HepG2 (cell line): ENCODE data around the gene PDGFRB. TPM values are rescaled to one million over a fixed set of nuclear protein-coding genes. Genes with fewer than 3 reads are reported as not detected.

Experiments
- ATAC-seq: fragments of 200-7000 bp; cut with Tn5 transposase; 3 replicates; pipeline ENCODE4 v1.9.1; 2020; ENCODE audit warnings: mild to moderate bottlenecking, moderate library complexity
- BruUV-seq: library from RNA; stranded (reverse); fragments of 400-500 nt; replicated peaks from 2 replicates; lab custom pipeline; 2021; lab: Mats Ljungman, UMichigan
- CTCF ChIA-PET: fragments of 300-600 bp; formaldehyde crosslinking; extraction: SDS; loops from one replicate; lab custom pipeline; 2021; ENCODE audit warnings: low total read pairs, inconsistent platforms, low intra/inter-chr PET ratio; lab: Yijun Ruan, JAX
- POLR2A ChIA-PET: fragments of 350-600 bp; sonication (Branson Sonifier 250); formaldehyde crosslinking; loops from one replicate; lab custom pipeline; 2020; ENCODE audit warnings: antibody characterized with exemption, inconsistent platforms; lab: Yijun Ruan, JAX
- DNase-seq: peaks from one replicate; pipeline ENCODE4 v3.0.0-alpha.2; 2015; ENCODE audit warnings: low spot score
- FAIRE-seq: peaks from 3 replicates; lab custom pipeline; 2011; peaks lifted over from hg19 to GRCh38; lab: Jason Lieb, UNC
- H2AFZ ChIP-seq: one replicate; pipeline ENCODE4 v1.6.1; 2011; ENCODE audit warnings: low read length, inconsistent platforms
- H3K27ac ChIP-seq: fragments of 300-600 bp; 3 replicates; pipeline ENCODE4 v1.8.0; 2011; ENCODE audit warnings: mixed run types, mild to moderate bottlenecking, mixed read lengths, low read length, inconsistent platforms; ENCODE audit not compliant: insufficient read depth; ENCODE audit errors: extremely low read length
- H3K27me3 ChIP-seq, 2 experiments: fragments of 200-600 bp in 1 of 2; 2 replicates in 1 of 2; 3 replicates in 1 of 2; pipeline versions ENCODE4 v1.6.0 to v1.8.0; 2011; ENCODE audit warnings: low read length in 2 of 2, mild to moderate bottlenecking in 2 of 2, moderate library complexity in 2 of 2, inconsistent platforms in 1 of 2; ENCODE audit not compliant: insufficient read depth in 2 of 2, control insufficient read depth in 1 of 2
- H3K36me3 ChIP-seq, 2 experiments: fragments of 200-600 bp in 1 of 2; replicated peaks in 1 of 2; 2 replicates in 1 of 2; 3 replicates in 1 of 2; pipeline versions ENCODE4 v1.5.1 to v1.8.0; 2011; ENCODE audit warnings: low read length in 2 of 2, inconsistent platforms in 1 of 2; ENCODE audit not compliant: insufficient read depth in 2 of 2, control insufficient read depth in 1 of 2
- H3K4me1 ChIP-seq: 2 replicates; pipeline ENCODE4 v1.5.1; 2012; ENCODE audit warnings: low read length, inconsistent platforms; ENCODE audit not compliant: insufficient read depth
- H3K4me2 ChIP-seq: 2 replicates; pipeline ENCODE4 v1.6.0; 2011; ENCODE audit warnings: low read depth, low read length, inconsistent platforms
- H3K4me3 ChIP-seq, 3 experiments: fragments of 200-600 bp in 1 of 3; sonication (generic), shearing (Covaris generic) in 1 of 3; replicated peaks in 1 of 3; 2 replicates each; pipeline ENCODE4 v1.5.1; 2011 to 2016; ENCODE audit warnings: low read length in 3 of 3, inconsistent platforms in 2 of 3, low read depth in 2 of 3, mild to moderate bottlenecking in 2 of 3, control low read depth in 1 of 3, mixed read lengths in 1 of 3; ENCODE audit not compliant: insufficient read depth in 1 of 3
- H3K79me2 ChIP-seq: one replicate; pipeline ENCODE4 v1.6.1; 2011; ENCODE audit warnings: low read length, inconsistent platforms; ENCODE audit not compliant: insufficient read depth
- H3K9ac ChIP-seq: 2 replicates; pipeline ENCODE4 v1.6.0; 2011; ENCODE audit warnings: mild to moderate bottlenecking, low read depth, low read length, inconsistent platforms; ENCODE audit not compliant: insufficient read depth
- H3K9me3 ChIP-seq: 2 replicates; pipeline ENCODE4 v1.5.1; 2012; ENCODE audit warnings: mild to moderate bottlenecking, low read length
- H4K20me1 ChIP-seq: 2 replicates; pipeline ENCODE4 v1.6.0; 2011; ENCODE audit warnings: inconsistent platforms, mild to moderate bottlenecking, low read length, moderate library complexity; ENCODE audit not compliant: insufficient read depth
- ELF3 ChIP-seq: IDR thresholded peaks from 2 replicates; pipeline ENCODE4 v1.6.1; 2016; ENCODE audit warnings: missing genetic modification reagents, missing compliant biosample characterization
- FOXP4 ChIP-seq: sonication (generic); formaldehyde crosslinking; IDR thresholded peaks from 2 replicates; pipeline ENCODE4 v1.4.0; 2020; ENCODE audit warnings: missing genetic modification reagents
- HNF4A ChIP-seq: sonication (generic); formaldehyde crosslinking; IDR thresholded peaks from 2 replicates; pipeline ENCODE4 v1.4.0; 2020; ENCODE audit warnings: missing genetic modification reagents
- NR2C2 ChIP-seq: sonication (generic); formaldehyde crosslinking; IDR thresholded peaks from 2 replicates; pipeline ENCODE4 v1.4.0; 2020; ENCODE audit warnings: missing genetic modification reagents, mild to moderate bottlenecking, moderate library complexity, borderline replicate concordance
- PPARG ChIP-seq: conservative IDR thresholded peaks from 2 replicates; pipeline ENCODE4 v1.6.1; 2016; ENCODE audit warnings: missing biosample characterization, missing genetic modification reagents
- PRDM10 ChIP-seq: sonication (generic); formaldehyde crosslinking; IDR thresholded peaks from 2 replicates; pipeline ENCODE4 v1.4.0; 2020; ENCODE audit warnings: low read depth, missing genetic modification reagents
- SMAD1 ChIP-seq: sonication (generic); formaldehyde crosslinking; IDR thresholded peaks from 2 replicates; pipeline ENCODE4 v1.4.0; 2020; ENCODE audit warnings: missing genetic modification reagents, low read depth, mild to moderate bottlenecking, borderline replicate concordance
- TCF12 ChIP-seq, 2 experiments: fragments of 450-650 bp in 1 of 2; sonication (generic) in 1 of 2; formaldehyde crosslinking in 1 of 2; IDR thresholded peaks; 2 replicates each; pipeline versions ENCODE4 v1.6.1 to v1.8.0; 2017 to 2022; ENCODE audit warnings: antibody characterized with exemption in 1 of 2, mild to moderate bottlenecking in 1 of 2, missing genetic modification reagents in 1 of 2, moderate library complexity in 1 of 2
- ZFP91 ChIP-seq: sonication (generic); formaldehyde crosslinking; IDR thresholded peaks from 2 replicates; pipeline ENCODE4 v1.9.0; 2022; ENCODE audit warnings: missing genetic modification reagents, mild to moderate bottlenecking, borderline replicate concordance
- ZNF263 ChIP-seq: sonication (generic); formaldehyde crosslinking; IDR thresholded peaks from 2 replicates; pipeline ENCODE4 v1.4.0; 2020; ENCODE audit warnings: missing genetic modification reagents
- ZNF329 ChIP-seq: sonication (generic); formaldehyde crosslinking; IDR thresholded peaks from 2 replicates; pipeline ENCODE4 v1.9.0; 2021; ENCODE audit warnings: low read depth, mild to moderate bottlenecking, missing genetic modification reagents
- ZNF350 ChIP-seq: sonication (generic); formaldehyde crosslinking; IDR thresholded peaks from 2 replicates; pipeline ENCODE4 v1.4.0; 2020; ENCODE audit warnings: mild to moderate bottlenecking, low read depth, missing genetic modification reagents, borderline replicate concordance
- ZNF781 ChIP-seq: sonication (generic); formaldehyde crosslinking; IDR thresholded peaks from 2 replicates; pipeline ENCODE4 v1.5.1; 2020; ENCODE audit warnings: borderline replicate concordance, mild to moderate bottlenecking, missing genetic modification reagents; ENCODE audit errors: not compliant biosample characterization
- WGBS: methylation state at CpG from one replicate; pipeline ENCODE4 v1.1.6; 2017; ENCODE audit warnings: low lambda C conversion rate; 5-methylcytosine and 5-hydroxymethylcytosine counted together
- in situ Hi-C: cut with HindIII; loops from 2 replicates; pipeline ENCODE4 v1.10.0; 2017; ENCODE audit warnings: low pct_unique_long_range_greater_than_20kb; ENCODE audit not compliant: extremely low pct_ligation_motif_present
- intact Hi-C: fragments of 100-400 bp; cut with micrococcal nuclease; formaldehyde crosslinking; loops from one replicate; pipeline ENCODE4 v1.10.0; 2022; ENCODE audit not compliant: unreplicated experiment
- polyA plus RNA-seq, 8 experiments: library from polyadenylated mRNA; depleted of rRNA in 3 of 8; stranded (reverse) in 7 of 8; unstranded in 1 of 8; fragments of >200 nt; fragmentation: Illumina TruSeq in 4 of 8; extraction: Trizol in 4 of 8; gene quantifications; 2 replicates each; pipeline versions ENCODE4 v1.2.1 to v1.2.3, GENCODE V29; 2011 to 2016; ENCODE audit warnings: low read depth in 4 of 8, missing spikeins in 1 of 8, mixed read lengths in 1 of 8; ENCODE audit not compliant: insufficient read depth in 1 of 8
- total RNA-seq, 5 experiments: library from RNA; depleted of rRNA; stranded (reverse); fragments of >200 nt; fragmentation: Illumina TruSeq; extraction: Trizol; gene quantifications; 2 replicates each; pipeline ENCODE4 v1.2.3, GENCODE V29; 2016; ENCODE audit warnings: low read depth in 1 of 5

Gene PDGFRB
- total and polyA plus RNA-seq, 2 of the 13 experiments (the other 11 are each of a cell fraction or from before 2014, with no cell fraction given), result 4.0 to 21.0 TPM

GRCh38 chr5:150163547-150164059 lies 8.0 kb upstream of the PDGFRB start:
- Histone ChIP-seq H4K20me1 (no peaks in the 10 kb centered on the region), H3K27me3 (peaks cover 0 to 1% of the 10 kb centered on the region in 2 experiments; a peak in 2 of 5 replicates), H3K9me3 (no peaks in the 10 kb centered on the region), H3K27ac (no peak overlapping the region), H2AFZ (no peak overlapping the region), H3K79me2 (no peaks in the 10 kb centered on the region), H3K9ac (0 out of 2 replicates have a peak overlapping the region, but pooled peaks have one; percentile 6), H3K4me1 (peaks cover 68% of the 10 kb centered on the region), H3K4me3 (peak overlapping the region in 2 of 3 experiments; percentile 21 to 61; a peak in 1 of 6 replicates), H3K4me2 (peak overlapping the region; percentile 74), H3K36me3 (no peaks in the 10 kb centered on the region)
- DNase-seq (no peak), FAIRE-seq (no peak), ATAC-seq (peak; percentile 73)
- intact Hi-C loops (loop anchor here (5.0 kb wide), 1 partner anchor 189 kb away; no protein-coding TSS in a partner anchor), in situ Hi-C loops (loop anchor here (5.0 kb wide), 1 partner anchor 54 kb away; no protein-coding TSS in a partner anchor)
- CTCF ChIA-PET, result interaction anchor here (2.0 kb wide), 1 partner anchor 33 kb away, joined by 8 read pairs; no protein-coding TSS in a partner anchor
- no TSS peak for BruUV-seq
- WGBS, result 3% methylated on average over 10 of the region's 13 CpGs
- POLR2A ChIA-PET, result interaction anchor here (1.4 to 1.8 kb wide), 2 partner anchors 12 to 26 kb away, joined by 5 to 11 read pairs; no protein-coding TSS in a partner anchor
- TF ChIP-seq ZNF350 (0 out of 2 replicates have a peak, but pooled peaks have one; percentile 30), ZNF263 (CRISPR knock-in tag) (peak; percentile 54; the same call in 1 of the 2 replicates), NR2C2 (CRISPR knock-in tag) (peak; percentile 77), PPARG (peak; percentile 49), ZNF781 (peak; percentile 17), ELF3 (CRISPR knock-in tag) (0 out of 2 replicates have a peak, but pooled peaks have one; percentile 11), ZNF329 (CRISPR knock-in tag) (no peak), PRDM10 (CRISPR knock-in tag) (peak; percentile 66), ZFP91 (CRISPR knock-in tag) (peak; percentile 33; the same call in 1 of the 2 replicates), FOXP4 (peak; percentile 21; the same call in 1 of the 2 replicates), TCF12 (IDR thresholded peaks at IDR 0.05) (no peak), TCF12 (CRISPR knock-in tag; IDR thresholded peaks at IDR 0.05) (no peak), HNF4A (peak; percentile 41; the same call in 1 of the 2 replicates), SMAD1 (CRISPR knock-in tag) (no peak)
